MM.1S (cell line): ENCODE data around the gene CYP2J2.

Source experiments
- DNase-seq: peaks from one replicate; pipeline ENCODE4 v3.0.0-alpha.2; 2015
- H2AFZ ChIP-seq: fragments of 300-600 bp; sonication (generic); 2 replicates; pipeline ENCODE4 v1.6.0; 2016; ENCODE audit warnings: antibody characterized with exemption, low read length
- H3F3A ChIP-seq: fragments of 300-600 bp; sonication (generic); 2 replicates; pipeline ENCODE4 v1.6.1; 2016; ENCODE audit warnings: mild to moderate bottlenecking, antibody characterized with exemption, low read length, moderate library complexity, mixed read lengths; ENCODE audit not compliant: insufficient read depth
- H3K27ac ChIP-seq: fragments of 300-600 bp; sonication (generic); 2 replicates; pipeline ENCODE4 v1.5.1; 2016; ENCODE audit warnings: mild to moderate bottlenecking, low read length
- H3K27me3 ChIP-seq: fragments of 300-600 bp; sonication (generic); replicated peaks from 2 replicates; pipeline ENCODE4 v1.6.0; 2016; ENCODE audit warnings: low read length; ENCODE audit not compliant: insufficient read depth
- H3K36me3 ChIP-seq: fragments of 300-600 bp; sonication (generic); replicated peaks from 2 replicates; pipeline ENCODE4 v1.6.1; 2016; ENCODE audit warnings: mild to moderate bottlenecking, low read length, mixed read lengths; ENCODE audit not compliant: insufficient read depth
- H3K4me1 ChIP-seq: fragments of 300-600 bp; sonication (generic); 2 replicates; pipeline ENCODE4 v1.6.1; 2016; ENCODE audit warnings: low read length, mixed read lengths
- H3K4me2 ChIP-seq: fragments of 300-600 bp; sonication (generic); 2 replicates; pipeline ENCODE4 v1.6.0; 2016; ENCODE audit warnings: low read depth, low read length
- H3K4me3 ChIP-seq: fragments of 300-600 bp; sonication (generic); 2 replicates; pipeline ENCODE4 v1.5.1; 2016; ENCODE audit warnings: low read length, mixed read lengths
- H3K79me2 ChIP-seq: fragments of 300-600 bp; sonication (generic); 2 replicates; pipeline ENCODE4 v1.6.1; 2016; ENCODE audit warnings: mixed run types, low read length, mixed read lengths
- H3K9ac ChIP-seq: fragments of 300-600 bp; sonication (generic); 2 replicates; pipeline ENCODE4 v1.6.1; 2016; ENCODE audit warnings: low read length, mixed read lengths
- H3K9me2 ChIP-seq: fragments of 300-600 bp; sonication (generic); replicated peaks from 2 replicates; pipeline ENCODE4 v1.6.1; 2016; ENCODE audit warnings: mild to moderate bottlenecking, low read length, mixed read lengths; ENCODE audit not compliant: insufficient read depth
- H3K9me3 ChIP-seq: fragments of 300-600 bp; sonication (generic); replicated peaks from 2 replicates; pipeline ENCODE4 v1.6.1; 2016; ENCODE audit warnings: mild to moderate bottlenecking, low read length, mixed read lengths; ENCODE audit not compliant: insufficient read depth
- H4K20me1 ChIP-seq: fragments of 300-600 bp; sonication (generic); 2 replicates; pipeline ENCODE4 v1.6.1; 2016; ENCODE audit warnings: mild to moderate bottlenecking, low read length, moderate library complexity, mixed read lengths; ENCODE audit not compliant: insufficient read depth
- EZH2 ChIP-seq: fragments of 300-600 bp; sonication (generic); optimal IDR thresholded peaks from 2 replicates; pipeline ENCODE3; 2017; ENCODE audit warnings: low read depth, mild to moderate bottlenecking, antibody characterized with exemption, low read length, mixed read lengths
- EZH2phosphoT487 ChIP-seq: fragments of 300-600 bp; sonication (generic); IDR thresholded peaks from 2 replicates; pipeline ENCODE4 v1.6.1; 2018; ENCODE audit warnings: antibody characterized with exemption, low read length
- TF ChIP-seq, protein P1 (sequence below): fragments of 300-600 bp; sonication (generic); IDR thresholded peaks from 2 replicates; pipeline ENCODE4 v1.5.1; 2016; ENCODE audit warnings: antibody characterized with exemption, low read length, mixed read lengths

CYP2J2 gene

DNA sequence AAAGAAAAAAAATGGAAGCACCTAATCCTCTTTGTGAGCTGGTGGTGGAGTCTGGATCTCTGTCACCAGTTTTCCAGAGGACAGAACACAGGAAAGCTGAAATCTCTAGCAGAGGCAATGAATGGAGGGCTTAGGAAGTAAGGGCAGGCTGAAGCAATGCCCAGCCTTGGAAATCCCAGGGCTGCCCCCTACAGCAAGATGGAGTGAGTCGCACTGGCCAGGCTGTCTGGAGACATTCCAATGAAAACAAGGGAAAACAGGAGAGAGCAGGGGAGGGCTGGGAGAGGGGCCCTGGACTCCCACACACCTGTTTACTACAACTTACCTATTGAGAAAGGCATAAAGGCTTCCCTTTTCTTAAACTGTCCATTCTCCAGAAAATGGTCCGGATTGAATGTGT, 25.9 kb downstream of the CYP2J2 start:
- no peak overlapping the region for H3K4me2 ChIP-seq
- H3K4me1 ChIP-seq: no peaks in the 10 kb centered on the region
- H3F3A ChIP-seq: no peaks in the 10 kb centered on the region
- TF ChIP-seq EZH2phosphoT487: no peak
- no peak for TF ChIP-seq EZH2
- TF ChIP-seq, protein P1, sequence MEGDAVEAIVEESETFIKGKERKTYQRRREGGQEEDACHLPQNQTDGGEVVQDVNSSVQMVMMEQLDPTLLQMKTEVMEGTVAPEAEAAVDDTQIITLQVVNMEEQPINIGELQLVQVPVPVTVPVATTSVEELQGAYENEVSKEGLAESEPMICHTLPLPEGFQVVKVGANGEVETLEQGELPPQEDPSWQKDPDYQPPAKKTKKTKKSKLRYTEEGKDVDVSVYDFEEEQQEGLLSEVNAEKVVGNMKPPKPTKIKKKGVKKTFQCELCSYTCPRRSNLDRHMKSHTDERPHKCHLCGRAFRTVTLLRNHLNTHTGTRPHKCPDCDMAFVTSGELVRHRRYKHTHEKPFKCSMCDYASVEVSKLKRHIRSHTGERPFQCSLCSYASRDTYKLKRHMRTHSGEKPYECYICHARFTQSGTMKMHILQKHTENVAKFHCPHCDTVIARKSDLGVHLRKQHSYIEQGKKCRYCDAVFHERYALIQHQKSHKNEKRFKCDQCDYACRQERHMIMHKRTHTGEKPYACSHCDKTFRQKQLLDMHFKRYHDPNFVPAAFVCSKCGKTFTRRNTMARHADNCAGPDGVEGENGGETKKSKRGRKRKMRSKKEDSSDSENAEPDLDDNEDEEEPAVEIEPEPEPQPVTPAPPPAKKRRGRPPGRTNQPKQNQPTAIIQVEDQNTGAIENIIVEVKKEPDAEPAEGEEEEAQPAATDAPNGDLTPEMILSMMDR: no peak
- H3K4me3 ChIP-seq: no peak overlapping the region
- no peaks in the 10 kb centered on the region; the same call in 1 of the 2 replicates for H3K36me3 ChIP-seq
- no peaks in the 10 kb centered on the region for H3K79me2 ChIP-seq
- H4K20me1 ChIP-seq: no peaks in the 10 kb centered on the region
- H3K9ac ChIP-seq: no peak overlapping the region
- no peaks in the 10 kb centered on the region for H3K9me2 ChIP-seq
- H3K27ac ChIP-seq: no peak overlapping the region
- no peak overlapping the region for H2AFZ ChIP-seq
- no peaks in the 10 kb centered on the region for H3K9me3 ChIP-seq
- no peak for DNase-seq
- H3K27me3 ChIP-seq: no peaks in the 10 kb centered on the region

DNA sequence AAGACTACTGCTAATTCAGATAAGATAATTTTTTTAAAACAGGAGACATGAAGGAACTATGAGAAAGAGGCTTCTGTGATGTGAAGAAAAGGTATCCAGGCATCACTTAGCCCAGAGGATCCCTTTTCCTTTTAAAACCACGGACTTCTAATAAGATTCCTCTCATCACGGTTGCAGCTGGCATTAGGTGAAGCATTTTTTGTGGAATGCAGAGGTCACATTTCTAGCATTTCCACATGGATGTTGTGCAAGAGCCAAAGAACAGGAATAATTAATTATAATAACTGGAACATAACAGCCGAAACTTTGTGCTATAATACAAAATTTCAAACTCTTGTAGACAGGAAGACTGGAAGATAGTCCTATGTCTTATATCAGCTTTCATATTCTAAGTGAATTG, 27.6 kb downstream of the CYP2J2 start:
- H3K4me3 ChIP-seq: no peak overlapping the region
- no peaks in the 10 kb centered on the region for H3K27me3 ChIP-seq
- no peak overlapping the region for H3K4me2 ChIP-seq
- no peak overlapping the region for H3K9ac ChIP-seq
- no peak for DNase-seq
- no peaks in the 10 kb centered on the region for H3K9me2 ChIP-seq
- H3K36me3 ChIP-seq: no peaks in the 10 kb centered on the region; the same call in 1 of the 2 replicates
- H3K79me2 ChIP-seq: no peaks in the 10 kb centered on the region
- TF ChIP-seq EZH2phosphoT487 (no peak), EZH2 (no peak)
- TF ChIP-seq, protein P1: no peak
- no peaks in the 10 kb centered on the region for H3K9me3 ChIP-seq
- no peaks in the 10 kb centered on the region for H4K20me1 ChIP-seq
- H2AFZ ChIP-seq: no peak overlapping the region
- H3K4me1 ChIP-seq: no peaks in the 10 kb centered on the region
- H3F3A ChIP-seq: no peaks in the 10 kb centered on the region
- no peak overlapping the region for H3K27ac ChIP-seq

DNA sequence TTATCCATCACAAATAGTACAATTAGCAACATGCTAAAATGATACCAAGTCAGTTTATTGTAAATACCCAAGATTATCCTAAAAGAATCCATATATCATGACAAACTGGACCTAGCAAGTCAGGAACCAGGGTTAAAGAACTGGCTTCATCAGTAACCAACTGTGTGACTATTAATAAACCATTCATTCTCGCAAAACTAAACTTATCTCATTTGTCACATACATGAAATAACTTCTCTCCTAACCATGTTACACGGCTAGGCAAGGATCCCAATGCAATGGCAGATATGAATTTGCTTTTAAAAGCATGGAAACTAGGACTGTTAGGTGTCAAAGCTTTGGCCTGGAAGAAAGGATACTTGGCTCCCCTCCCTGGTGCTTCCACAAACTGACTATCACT, 29.4 kb downstream of the CYP2J2 start:
- H3K9me2 ChIP-seq: no peaks in the 10 kb centered on the region
- H3K27ac ChIP-seq: no peak overlapping the region
- H3K9ac ChIP-seq: no peak overlapping the region
- peaks cover 4% of the 10 kb centered on the region; the same call in 1 of the 2 replicates for H3K4me1 ChIP-seq
- H3K4me3 ChIP-seq: no peak overlapping the region
- H3K79me2 ChIP-seq: no peaks in the 10 kb centered on the region
- H3K9me3 ChIP-seq: no peaks in the 10 kb centered on the region
- H2AFZ ChIP-seq: no peak overlapping the region
- no peaks in the 10 kb centered on the region for H3F3A ChIP-seq
- no peak for DNase-seq
- TF ChIP-seq EZH2phosphoT487: no peak
- TF ChIP-seq EZH2: no peak
- TF ChIP-seq, protein P1: no peak
- H3K27me3 ChIP-seq: no peaks in the 10 kb centered on the region
- no peak overlapping the region for H3K4me2 ChIP-seq
- no peaks in the 10 kb centered on the region; the same call in 1 of the 2 replicates for H3K36me3 ChIP-seq
- no peaks in the 10 kb centered on the region for H4K20me1 ChIP-seq
